Body of pancreas (tissue), 4 donors: ENCODE measurements around the gene OSBPL9.

Source experiments
- POLR2A ChIP-seq, 3 donors: fragments of 450-650 bp; IDR thresholded peaks; one replicate each; pipeline ENCODE4 v1.6.1; 2016; ENCODE audit warnings: antibody characterized with exemption in 3 of 3, mild to moderate bottlenecking in 2 of 3
- TF ChIP-seq, protein P1 (sequence below), 7 experiments: fragments of 450-650 bp in 4 of 7; fragments of 200-600 bp in 3 of 7; sonication (generic) in 3 of 7; IDR thresholded peaks; one replicate each; pipeline ENCODE4 v1.5.1; 2016 to 2019; ENCODE audit warnings: antibody characterized with exemption in 7 of 7

DNA sequence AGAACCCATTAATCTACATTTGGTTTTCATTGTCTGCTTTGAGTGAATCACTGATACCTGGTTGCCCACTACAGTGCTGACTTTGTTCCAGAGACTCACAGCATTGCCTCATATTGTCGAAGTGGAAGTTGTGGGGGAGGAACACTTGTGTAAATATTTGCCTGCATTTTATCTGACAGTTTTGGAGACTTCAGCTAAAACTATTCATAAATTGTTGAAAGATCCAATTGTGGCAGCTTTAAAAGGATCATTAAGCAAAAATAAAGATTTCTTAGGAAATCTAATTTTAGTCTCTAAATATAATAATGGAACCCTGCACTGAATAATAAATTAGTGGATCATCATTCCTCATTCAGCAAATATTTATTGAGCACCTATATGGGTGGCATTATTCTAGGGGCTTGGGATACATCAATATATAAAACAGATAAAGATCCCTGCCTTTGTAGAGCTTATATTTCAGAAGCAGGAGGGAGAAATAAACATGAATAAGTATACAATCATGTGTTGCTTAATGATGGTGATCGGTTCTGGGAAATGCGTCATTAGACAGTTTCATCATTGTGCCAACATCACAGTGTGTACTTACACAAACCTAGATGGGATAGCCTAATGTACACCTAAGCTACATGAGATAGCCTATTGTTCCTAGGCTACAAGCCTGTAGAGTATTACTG is 73.5 kb downstream of the OSBPL9 start:
- TF ChIP-seq, protein P1, sequence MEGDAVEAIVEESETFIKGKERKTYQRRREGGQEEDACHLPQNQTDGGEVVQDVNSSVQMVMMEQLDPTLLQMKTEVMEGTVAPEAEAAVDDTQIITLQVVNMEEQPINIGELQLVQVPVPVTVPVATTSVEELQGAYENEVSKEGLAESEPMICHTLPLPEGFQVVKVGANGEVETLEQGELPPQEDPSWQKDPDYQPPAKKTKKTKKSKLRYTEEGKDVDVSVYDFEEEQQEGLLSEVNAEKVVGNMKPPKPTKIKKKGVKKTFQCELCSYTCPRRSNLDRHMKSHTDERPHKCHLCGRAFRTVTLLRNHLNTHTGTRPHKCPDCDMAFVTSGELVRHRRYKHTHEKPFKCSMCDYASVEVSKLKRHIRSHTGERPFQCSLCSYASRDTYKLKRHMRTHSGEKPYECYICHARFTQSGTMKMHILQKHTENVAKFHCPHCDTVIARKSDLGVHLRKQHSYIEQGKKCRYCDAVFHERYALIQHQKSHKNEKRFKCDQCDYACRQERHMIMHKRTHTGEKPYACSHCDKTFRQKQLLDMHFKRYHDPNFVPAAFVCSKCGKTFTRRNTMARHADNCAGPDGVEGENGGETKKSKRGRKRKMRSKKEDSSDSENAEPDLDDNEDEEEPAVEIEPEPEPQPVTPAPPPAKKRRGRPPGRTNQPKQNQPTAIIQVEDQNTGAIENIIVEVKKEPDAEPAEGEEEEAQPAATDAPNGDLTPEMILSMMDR (IDR thresholded peaks at IDR 0.05), result no peak
- TF ChIP-seq POLR2A (IDR thresholded peaks at IDR 0.05), result no peak
